Endothelial cell (in vitro differentiated cells): ENCODE data around the gene CHN2. TPM values are rescaled to one million over a fixed set of nuclear protein-coding genes. Genes with fewer than 3 reads are reported as not detected.

Source experiments
- DNase-seq: peaks from one replicate; pipeline ENCODE4 v3.0.0; 2021; ENCODE audit warnings: low spot score
- H3K27ac Mint-ChIP-seq: one replicate; pipeline ENCODE4 v1.8.0; 2021; ENCODE audit warnings: mixed read lengths, inconsistent platforms; ENCODE audit not compliant: unreplicated experiment
- H3K27me3 Mint-ChIP-seq: one replicate; pipeline ENCODE4 v1.8.0; 2021; ENCODE audit warnings: mild to moderate bottlenecking, moderate library complexity, mixed read lengths, inconsistent platforms; ENCODE audit not compliant: unreplicated experiment
- H3K36me3 Mint-ChIP-seq: one replicate; pipeline ENCODE4 v1.8.0; 2021; ENCODE audit warnings: mild to moderate bottlenecking, low read depth, mixed read lengths, inconsistent platforms; ENCODE audit not compliant: unreplicated experiment
- H3K4me1 Mint-ChIP-seq: one replicate; pipeline ENCODE4 v1.8.0; 2021; ENCODE audit warnings: mild to moderate bottlenecking, mixed read lengths, inconsistent platforms; ENCODE audit not compliant: unreplicated experiment
- H3K4me3 Mint-ChIP-seq: one replicate; pipeline ENCODE4 v1.8.0; 2021; ENCODE audit warnings: mild to moderate bottlenecking, mixed read lengths, inconsistent platforms; ENCODE audit not compliant: unreplicated experiment
- H3K9me3 Mint-ChIP-seq: one replicate; pipeline ENCODE4 v1.8.0; 2021; ENCODE audit warnings: mixed read lengths, inconsistent platforms; ENCODE audit not compliant: unreplicated experiment
- CTCF ChIP-seq: fragments of 200-600 bp; sonication (generic); IDR thresholded peaks from one replicate; pipeline ENCODE4 v1.5.0; 2021; ENCODE audit warnings: antibody characterized with exemption; ENCODE audit not compliant: unreplicated experiment
- total RNA-seq: library from RNA; stranded (reverse); fragmentation: NEBNext Ultra II Directional; extraction: Animal tissue kit (Norgen Biotek cat#: 25700); gene quantifications from one replicate; pipeline ENCODE4 v1.2.1, GENCODE V29; 2021; ENCODE audit not compliant: unreplicated experiment

CHN2 gene
- total RNA-seq, 1 donor from 2014 or later, result 3.4 TPM

- no peak for TF ChIP-seq CTCF
- no peak overlapping the region for H3K27ac Mint-ChIP-seq
- no peaks in the 10 kb centered on the region for H3K4me1 Mint-ChIP-seq
- DNase-seq, result no peak
- no peak overlapping the region for H3K4me3 Mint-ChIP-seq
- H3K36me3 Mint-ChIP-seq, result no peaks in the 10 kb centered on the region
- no peaks in the 10 kb centered on the region for H3K9me3 Mint-ChIP-seq
- no peaks in the 10 kb centered on the region for H3K27me3 Mint-ChIP-seq
These were observed 26.9 kb upstream of the CHN2 start for GRCh38 chr7:29167721-29168120.

GRCh38 chr7:29170781-29171180, 23.8 kb upstream of the CHN2 start:
- Mint-ChIP-seq H3K27me3 (no peaks in the 10 kb centered on the region), H3K4me3 (no peak overlapping the region), H3K9me3 (no peaks in the 10 kb centered on the region), H3K27ac (no peak overlapping the region), H3K4me1 (no peaks in the 10 kb centered on the region), H3K36me3 (no peaks in the 10 kb centered on the region)
- no peak for TF ChIP-seq CTCF
- DNase-seq, result no peak

GRCh38 chr7:29173458-29173857, 21.1 kb upstream of the CHN2 start:
- Mint-ChIP-seq H3K27ac (no peak overlapping the region), H3K9me3 (no peaks in the 10 kb centered on the region), H3K4me1 (no peaks in the 10 kb centered on the region), H3K27me3 (peaks cover 1% of the 10 kb centered on the region), H3K36me3 (no peaks in the 10 kb centered on the region), H3K4me3 (no peak overlapping the region)
- TF ChIP-seq CTCF, result no peak
- DNase-seq, result no peak

GRCh38 chr7:29177963-29178600, 16.5 kb upstream of the CHN2 start:
- Mint-ChIP-seq H3K27ac (no peak overlapping the region), H3K27me3 (peaks cover 1% of the 10 kb centered on the region), H3K4me1 (no peaks in the 10 kb centered on the region), H3K36me3 (no peaks in the 10 kb centered on the region), H3K4me3 (no peak overlapping the region), H3K9me3 (no peaks in the 10 kb centered on the region)
- no peak for TF ChIP-seq CTCF
- no peak for DNase-seq

- H3K27ac Mint-ChIP-seq, result no peak overlapping the region
- no peak for DNase-seq
- H3K4me1 Mint-ChIP-seq, result no peaks in the 10 kb centered on the region
- TF ChIP-seq CTCF, result no peak
- peaks cover 1% of the 10 kb centered on the region for H3K27me3 Mint-ChIP-seq
- no peak overlapping the region for H3K4me3 Mint-ChIP-seq
- no peaks in the 10 kb centered on the region for H3K36me3 Mint-ChIP-seq
- H3K9me3 Mint-ChIP-seq, result no peaks in the 10 kb centered on the region
These were observed 15.5 kb upstream of the CHN2 start for GRCh38 chr7:29179115-29179514.
